ENCODE data around the gene CYP4Z1. TPM values are rescaled to one million over a fixed set of nuclear protein-coding genes. Genes with fewer than 3 reads are reported as not detected.
"Not testable (repeated sequence)": the region's sequence is repeated elsewhere in the genome, so short reads cannot be mapped to it uniquely, and the experiment has no call there.

The CYP4Z1 gene
- total and polyA plus RNA-seq, 12 donors: 0.07 to 0.84 (median 0.28) TPM; not detected in 1

DNA sequence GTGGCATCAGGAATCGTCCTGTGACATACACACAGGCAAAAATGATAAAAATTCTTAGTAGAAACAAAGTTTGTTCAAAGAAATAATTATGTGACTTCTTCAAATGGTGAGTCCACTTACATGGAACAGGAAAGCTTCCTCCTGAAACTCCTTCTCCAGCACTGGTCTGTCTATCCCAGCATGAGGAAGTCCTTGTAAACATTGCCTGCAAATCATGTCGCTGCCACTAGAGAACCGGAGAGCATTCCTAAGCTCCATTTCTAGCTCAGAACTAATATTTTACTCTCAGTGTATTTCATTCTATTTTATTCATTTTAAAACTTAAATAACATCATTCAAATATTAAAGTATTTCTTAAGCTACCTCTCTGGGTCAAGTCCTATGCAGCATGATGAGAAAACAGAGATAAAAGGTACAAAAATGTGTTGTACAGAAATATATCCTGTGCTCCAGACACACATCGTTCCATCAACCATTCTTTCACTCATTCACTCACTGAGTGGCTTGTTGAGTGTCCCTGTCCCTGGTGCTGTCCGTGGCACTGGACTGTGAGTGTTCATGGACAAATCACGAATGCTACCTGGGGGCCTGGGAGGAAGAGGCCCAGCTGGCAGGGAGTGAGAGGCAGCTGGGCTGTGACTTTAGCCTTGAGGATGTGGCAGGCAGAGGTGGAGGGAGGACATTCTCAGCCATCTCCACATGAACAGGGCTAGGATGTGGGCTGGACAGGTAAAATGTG, 80.2 kb downstream of the CYP4Z1 start:
- no peaks in the 10 kb centered on the region for H3K4me1 ChIP-seq (replicated peaks in 1 of 2)
- TF ChIP-seq, protein P1, sequence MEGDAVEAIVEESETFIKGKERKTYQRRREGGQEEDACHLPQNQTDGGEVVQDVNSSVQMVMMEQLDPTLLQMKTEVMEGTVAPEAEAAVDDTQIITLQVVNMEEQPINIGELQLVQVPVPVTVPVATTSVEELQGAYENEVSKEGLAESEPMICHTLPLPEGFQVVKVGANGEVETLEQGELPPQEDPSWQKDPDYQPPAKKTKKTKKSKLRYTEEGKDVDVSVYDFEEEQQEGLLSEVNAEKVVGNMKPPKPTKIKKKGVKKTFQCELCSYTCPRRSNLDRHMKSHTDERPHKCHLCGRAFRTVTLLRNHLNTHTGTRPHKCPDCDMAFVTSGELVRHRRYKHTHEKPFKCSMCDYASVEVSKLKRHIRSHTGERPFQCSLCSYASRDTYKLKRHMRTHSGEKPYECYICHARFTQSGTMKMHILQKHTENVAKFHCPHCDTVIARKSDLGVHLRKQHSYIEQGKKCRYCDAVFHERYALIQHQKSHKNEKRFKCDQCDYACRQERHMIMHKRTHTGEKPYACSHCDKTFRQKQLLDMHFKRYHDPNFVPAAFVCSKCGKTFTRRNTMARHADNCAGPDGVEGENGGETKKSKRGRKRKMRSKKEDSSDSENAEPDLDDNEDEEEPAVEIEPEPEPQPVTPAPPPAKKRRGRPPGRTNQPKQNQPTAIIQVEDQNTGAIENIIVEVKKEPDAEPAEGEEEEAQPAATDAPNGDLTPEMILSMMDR (IDR thresholded peaks at IDR 0.05): no peak
- TF ChIP-seq POLR2A (IDR thresholded peaks at IDR 0.05): no peak
- no peaks in the 10 kb centered on the region for H3K36me3 ChIP-seq (replicated peaks in 1 of 2)
- 33 to 48% (median 40%) methylated on average over 6 of the region's 6 CpGs for WGBS, 4 donors
- intact Hi-C loops (cut with DNase I): no loop called here
- no peaks in the 10 kb centered on the region for H3K27me3 ChIP-seq
- no peak overlapping the region for H3K27ac ChIP-seq
- H3K9me3 ChIP-seq (replicated peaks in 1 of 3): no peaks in the 10 kb centered on the region
- no peak for DNase-seq
- no peak overlapping the region for H3K4me3 ChIP-seq

GRCh38 chr1:47149162-47149561, 82.1 kb downstream of the CYP4Z1 start:
- intact Hi-C loops (cut with DNase I); H3K36me3 ChIP-seq (replicated peaks in 1 of 2); H3K4me3 ChIP-seq; H3K27ac ChIP-seq; H3K4me1 ChIP-seq (replicated peaks in 1 of 2); DNase-seq; H3K9me3 ChIP-seq (replicated peaks in 1 of 3); H3K27me3 ChIP-seq: not testable (repeated sequence)
- 47 to 64% (median 51%) methylated on average over 6 to 9 of the region's 9 CpGs for WGBS, 4 donors

- H3K36me3 ChIP-seq (replicated peaks in 1 of 2); H3K4me3 ChIP-seq; H3K4me1 ChIP-seq (replicated peaks in 1 of 2); DNase-seq; intact Hi-C loops (cut with DNase I); H3K9me3 ChIP-seq (replicated peaks in 1 of 3); H3K27me3 ChIP-seq; H3K27ac ChIP-seq: not testable (repeated sequence)
Observed at GRCh38 chr1:47156457-47156856, 89.4 kb downstream of the CYP4Z1 start.

GRCh38 chr1:47157957-47158356, 90.9 kb downstream of the CYP4Z1 start:
- WGBS, 4 donors: 85 to 89% (median 87%) methylated on average over 3 of the region's 3 CpGs
- intact Hi-C loops (cut with DNase I); H3K4me3 ChIP-seq; H3K4me1 ChIP-seq (replicated peaks in 1 of 2); H3K36me3 ChIP-seq (replicated peaks in 1 of 2); DNase-seq; H3K27me3 ChIP-seq; H3K27ac ChIP-seq; H3K9me3 ChIP-seq (replicated peaks in 1 of 3): not testable (repeated sequence)

GRCh38 chr1:47160716-47161115, 93.7 kb downstream of the CYP4Z1 start:
- H3K9me3 ChIP-seq (replicated peaks in 1 of 3): no peaks in the 10 kb centered on the region
- H3K27ac ChIP-seq: no peak overlapping the region
- H3K27me3 ChIP-seq: no peaks in the 10 kb centered on the region
- no peak for DNase-seq
- no peaks in the 10 kb centered on the region for H3K36me3 ChIP-seq (replicated peaks in 1 of 2)
- H3K4me1 ChIP-seq (replicated peaks in 1 of 2): no peaks in the 10 kb centered on the region
- H3K4me3 ChIP-seq: no peak overlapping the region
- intact Hi-C loops (cut with DNase I): no loop called here
- TF ChIP-seq, protein P1 (IDR thresholded peaks at IDR 0.05): no peak

DNA sequence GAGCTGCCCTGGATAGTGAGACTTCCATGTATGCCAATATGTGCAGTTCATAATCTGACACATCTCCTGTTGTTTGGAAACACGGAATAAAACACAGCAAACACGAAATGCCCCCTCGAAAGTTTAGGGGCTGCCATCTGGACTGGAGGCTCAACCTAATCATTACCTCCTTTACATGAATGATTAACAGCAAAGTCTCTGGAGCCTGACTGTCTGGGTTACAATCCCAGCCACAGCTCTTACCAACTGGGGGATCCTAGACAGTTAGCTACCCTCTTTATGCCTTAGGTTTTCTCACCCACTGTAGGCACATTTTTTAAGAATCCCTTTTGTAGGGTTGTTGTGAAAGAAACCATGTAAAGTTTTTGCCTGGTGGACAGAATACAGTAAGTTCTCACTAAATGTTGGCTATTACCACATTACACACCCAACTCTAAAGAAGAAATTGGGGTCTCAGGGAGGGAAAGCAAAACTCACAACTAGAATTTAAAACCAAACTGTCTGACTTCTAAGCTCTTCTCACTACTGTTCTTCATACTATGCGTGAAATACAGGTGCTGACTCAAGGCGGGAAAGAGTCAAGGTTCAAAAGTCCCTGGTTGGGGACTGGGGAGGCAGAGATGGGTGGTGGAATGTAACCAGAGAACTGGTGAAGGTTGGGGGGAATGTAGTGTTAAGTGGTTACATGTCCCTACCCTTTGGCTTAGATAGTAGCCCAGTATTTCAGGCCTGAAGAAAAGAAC, 94.4 kb downstream of the CYP4Z1 start:
- TF ChIP-seq, protein P1 (IDR thresholded peaks at IDR 0.05): no peak
- TF ChIP-seq POLR2A (IDR thresholded peaks at IDR 0.05): no peak
- Histone ChIP-seq H3K36me3 (replicated peaks in 1 of 2) (no peaks in the 10 kb centered on the region), H3K27me3 (no peaks in the 10 kb centered on the region), H3K4me3 (no peak overlapping the region), H3K4me1 (replicated peaks in 1 of 2) (no peaks in the 10 kb centered on the region), H3K27ac (no peak overlapping the region), H3K9me3 (replicated peaks in 1 of 3) (no peaks in the 10 kb centered on the region)
- 59 to 72% (median 65%) methylated on average over 5 of the region's 5 CpGs for WGBS, 4 donors
- intact Hi-C loops (cut with DNase I): no loop called here
- DNase-seq: no peak

All from adrenal gland (tissue), 12 donors.